Stimulated activated CD4-positive, alpha-beta T cell treated with anti-CD3 and anti-CD28 coated beads, Interleukin-4, amount 100 ng/mL, for 1 hour (primary cell): ENCODE results near the gene FANCC.
"Not testable (repeated sequence)": the region's sequence is repeated elsewhere in the genome, so short reads cannot be mapped to it uniquely, and the experiment has no call there.

Experiments used
- DNase-seq: peaks from one replicate; pipeline ENCODE4 v3.0.0-alpha.2; 2020

FANCC gene

DNA sequence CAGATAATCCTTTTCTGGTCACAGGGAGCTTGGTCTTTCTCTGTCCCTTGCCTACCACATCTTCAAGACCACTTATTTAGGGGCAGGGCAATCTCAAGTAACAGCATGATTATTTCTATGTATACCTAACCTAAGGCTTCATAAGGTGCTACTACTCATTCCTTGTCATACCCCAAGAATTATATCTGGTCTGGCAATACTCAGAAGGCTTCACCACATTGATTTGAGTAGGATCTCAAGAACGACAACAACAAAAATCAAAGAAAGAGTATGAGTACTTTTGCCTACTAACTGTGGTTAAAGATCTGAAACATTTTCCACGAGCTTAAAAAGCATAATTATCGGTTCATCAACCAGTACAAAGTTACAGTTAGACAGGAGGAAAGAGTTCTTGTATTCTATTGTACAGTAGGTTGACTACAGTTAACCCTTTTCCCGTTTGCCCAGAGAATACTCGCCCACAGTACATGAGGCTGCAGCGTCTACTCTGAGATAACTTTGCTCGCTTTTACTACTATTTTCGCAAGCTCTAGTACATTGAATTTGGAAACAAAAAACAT lies 41.0 kb downstream of the FANCC start:
- DNase-seq: no peak

GRCh38 chr9:95274160-95274559 lies 43.3 kb downstream of the FANCC start:
- not testable (repeated sequence) for DNase-seq

- no peak for DNase-seq
These were observed 44.0 kb downstream of the FANCC start for GRCh38 chr9:95273369-95274022.

DNA sequence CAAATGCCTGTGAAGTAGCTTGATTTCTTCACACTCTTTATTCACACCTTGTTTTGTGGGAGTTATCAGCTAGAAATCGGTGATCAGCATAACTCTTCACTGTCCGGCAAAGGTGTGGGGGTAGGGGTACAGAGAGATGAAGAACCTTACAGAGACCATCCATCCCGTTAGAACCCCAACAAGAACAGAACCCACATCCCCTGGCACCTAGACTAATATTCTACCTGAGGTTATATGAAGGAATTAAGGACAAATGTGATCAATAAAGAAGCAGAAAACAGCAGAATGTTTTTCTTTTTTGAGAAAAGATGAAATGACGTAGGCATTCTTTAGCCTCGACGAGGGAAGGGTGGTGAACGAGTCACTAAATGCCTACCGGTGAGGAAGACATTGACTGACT lies 44.7 kb downstream of the FANCC start:
- DNase-seq: no peak

DNA sequence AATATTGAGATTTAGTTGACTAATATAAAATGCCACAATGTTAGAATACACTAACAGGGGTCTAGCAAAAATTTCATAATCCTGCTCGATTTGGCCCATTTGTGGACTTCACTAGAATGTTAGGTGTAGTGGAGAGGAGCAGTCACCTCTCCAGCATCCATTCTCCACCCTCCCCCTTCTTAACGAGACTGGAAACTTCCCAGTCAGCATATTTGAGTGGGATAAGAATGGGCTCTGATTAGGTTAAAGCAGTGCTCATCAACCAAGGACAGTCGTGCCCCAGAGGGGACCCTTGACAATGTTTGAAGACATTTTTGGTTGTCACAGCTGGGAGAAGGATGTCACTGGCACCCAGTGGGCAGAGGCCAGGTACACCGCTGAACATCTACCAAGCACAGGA lies 46.7 kb downstream of the FANCC start:
- DNase-seq: no peak

DNA sequence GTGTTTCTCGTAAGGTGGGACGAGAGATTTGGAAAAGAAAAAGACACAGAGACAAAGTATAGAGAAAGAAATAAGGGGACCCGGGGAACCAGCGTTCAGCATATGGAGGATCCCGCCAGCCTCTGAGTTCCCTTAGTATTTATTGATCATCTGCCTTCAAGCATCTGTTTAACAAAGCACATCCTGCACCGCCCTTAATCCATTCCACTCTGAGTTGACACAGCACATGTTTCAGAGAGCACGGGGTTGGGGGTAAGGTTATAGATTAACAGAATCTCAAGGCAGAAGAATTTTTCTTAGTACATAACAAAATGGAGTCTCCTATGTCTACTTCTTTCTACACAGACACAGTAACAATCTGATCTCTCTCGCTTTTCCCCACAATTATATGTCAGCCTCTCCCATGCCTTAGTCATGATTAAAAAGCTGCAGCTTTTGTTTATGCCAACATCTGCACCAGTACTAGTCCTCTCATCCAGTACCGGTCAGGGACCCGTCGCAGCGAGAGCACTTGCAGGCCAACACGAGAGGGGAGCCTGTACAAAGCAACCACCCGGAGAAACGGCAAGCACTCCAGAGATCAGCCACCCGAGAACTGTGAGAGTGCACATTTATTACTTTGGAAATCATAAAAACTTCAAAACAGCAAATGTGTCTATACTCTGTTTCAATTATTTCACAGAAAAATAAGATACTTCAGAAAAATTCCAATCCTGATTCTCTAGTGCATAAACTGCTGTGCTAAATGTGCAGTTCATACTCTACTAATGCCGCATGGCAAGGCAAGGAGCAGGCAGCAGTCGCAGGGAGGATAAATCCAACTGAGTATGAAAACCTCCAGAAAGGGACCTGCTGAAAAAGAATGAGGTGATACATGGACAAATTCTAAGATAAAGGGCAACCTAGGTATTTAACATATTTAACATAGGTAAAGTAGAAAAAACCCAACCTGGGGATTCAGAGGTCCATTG lies 47.4 kb downstream of the FANCC start:
- not testable (repeated sequence) for DNase-seq

GRCh38 chr9:95268681-95269080 lies 48.8 kb downstream of the FANCC start:
- DNase-seq: no peak

DNA sequence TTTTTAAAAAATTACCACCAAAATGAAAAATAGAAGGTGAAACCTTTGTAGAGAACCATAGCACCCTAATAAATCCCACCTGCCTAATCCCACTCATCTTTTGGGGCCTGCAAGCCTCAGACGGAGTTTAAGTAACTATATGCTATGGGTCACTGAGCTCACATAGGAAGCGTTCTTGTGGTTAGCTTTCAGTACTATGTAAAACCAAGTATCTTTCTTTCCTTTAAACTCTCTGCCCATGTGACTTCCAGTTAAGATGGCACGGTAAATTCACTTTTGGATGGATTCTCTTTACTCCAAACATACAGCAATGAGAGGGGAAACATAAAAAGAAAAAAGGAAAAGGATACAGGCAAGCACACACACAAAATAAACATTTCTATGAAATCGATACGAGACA lies 50.9 kb downstream of the FANCC start:
- no peak for DNase-seq

GRCh38 chr9:95265960-95266359 lies 51.5 kb downstream of the FANCC start:
- DNase-seq: no peak

DNA sequence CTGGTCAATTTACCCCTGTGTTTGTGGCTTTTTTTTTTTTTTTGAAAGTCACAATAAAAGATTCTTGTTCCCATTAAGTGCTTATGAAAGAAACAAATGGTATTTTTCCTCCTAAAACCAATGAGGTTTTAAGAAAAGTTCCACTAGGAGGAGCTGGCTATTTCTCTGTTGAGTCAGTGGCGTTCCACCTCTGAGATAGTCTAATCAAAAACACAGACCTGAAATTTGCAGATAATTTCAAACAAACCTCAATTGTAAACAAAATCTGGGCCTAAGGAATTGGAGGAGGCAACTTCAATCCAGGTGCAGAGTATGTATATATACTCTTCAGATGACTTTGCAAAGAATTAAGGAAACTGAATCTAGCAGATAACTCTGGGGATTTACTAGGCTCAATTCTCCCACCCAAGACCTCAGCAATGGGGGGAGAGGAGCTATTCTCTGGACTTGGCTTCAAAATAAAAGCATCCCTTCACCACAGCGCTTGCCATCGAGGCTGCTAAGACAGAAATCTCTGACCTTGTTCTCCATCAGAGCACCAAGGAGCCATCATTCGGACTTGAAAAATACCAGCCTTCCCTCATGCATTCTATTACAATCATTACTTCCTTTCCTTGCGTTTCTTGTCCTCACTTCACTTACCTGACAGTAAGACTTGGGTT lies 52.4 kb downstream of the FANCC start:
- DNase-seq: no peak

DNA sequence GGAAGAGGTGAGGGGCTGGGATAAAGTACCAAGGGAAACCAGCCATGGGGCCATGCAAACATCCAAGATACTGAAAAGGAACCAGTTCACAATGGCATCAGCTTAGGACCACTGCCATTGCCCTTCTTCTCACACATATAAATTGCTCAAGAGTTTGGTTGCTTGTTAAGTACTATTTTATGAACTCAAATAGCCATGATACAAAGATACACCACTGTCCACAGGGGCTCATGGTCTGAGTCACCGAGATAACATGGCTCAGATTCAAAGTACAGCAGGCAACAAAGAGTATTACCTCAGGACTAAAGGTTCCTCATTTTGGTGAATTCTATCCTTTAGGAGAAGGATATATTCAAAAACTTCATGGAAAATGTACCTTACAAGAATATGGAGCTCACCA lies 55.6 kb downstream of the FANCC start:
- DNase-seq: no peak

GRCh38 chr9:95250462-95251221 lies 66.9 kb downstream of the FANCC start:
- DNase-seq: no peak

GRCh38 chr9:95249986-95250385 lies 67.5 kb downstream of the FANCC start:
- no peak for DNase-seq

- no peak for DNase-seq
These were observed 71.0 kb downstream of the FANCC start for GRCh38 chr9:95246547-95246946.

- DNase-seq: no peak
These were observed 74.9 kb downstream of the FANCC start for GRCh38 chr9:95242613-95243012.

DNA sequence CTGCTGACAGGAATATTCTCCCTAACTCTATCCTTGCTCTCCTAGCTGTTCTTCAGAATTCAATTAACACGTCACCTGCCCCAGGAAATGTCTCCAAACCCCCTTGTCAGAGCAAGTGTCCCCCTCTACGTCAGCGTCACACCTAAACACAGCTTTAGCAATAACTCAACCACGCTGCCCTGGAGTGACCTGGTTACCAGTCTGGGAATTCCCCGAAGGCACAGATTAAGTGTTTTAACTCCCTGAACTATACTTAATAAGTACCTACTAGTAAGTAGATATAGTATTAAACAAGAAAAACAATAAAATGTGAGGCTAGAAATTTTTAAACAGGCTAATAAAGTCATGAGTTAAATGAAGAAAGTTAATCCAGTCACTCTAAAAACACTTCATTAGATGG lies 78.4 kb downstream of the FANCC start:
- no peak for DNase-seq

- no peak for DNase-seq
These were observed 80.2 kb downstream of the FANCC start for GRCh38 chr9:95237336-95237735.

DNA sequence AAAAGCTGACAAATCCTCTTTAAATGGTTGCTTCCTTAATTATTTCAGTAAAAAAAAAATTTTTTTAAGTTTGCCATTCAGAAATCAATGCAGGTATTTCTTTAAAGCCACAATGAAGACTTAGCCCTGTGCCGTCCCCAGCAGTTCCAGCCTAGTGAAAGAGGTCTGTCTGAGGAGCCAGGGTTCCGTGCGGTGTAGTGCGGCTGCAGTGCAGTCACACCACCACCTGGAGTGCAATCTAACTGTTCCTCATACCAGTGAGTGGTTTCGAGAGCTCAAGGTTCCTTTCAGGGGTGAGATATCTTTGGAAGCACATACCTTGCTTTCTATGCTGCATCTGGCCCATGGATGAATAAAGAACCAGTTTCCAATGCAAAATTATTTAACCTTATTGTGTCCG lies 87.5 kb downstream of the FANCC start:
- no peak for DNase-seq

DNA sequence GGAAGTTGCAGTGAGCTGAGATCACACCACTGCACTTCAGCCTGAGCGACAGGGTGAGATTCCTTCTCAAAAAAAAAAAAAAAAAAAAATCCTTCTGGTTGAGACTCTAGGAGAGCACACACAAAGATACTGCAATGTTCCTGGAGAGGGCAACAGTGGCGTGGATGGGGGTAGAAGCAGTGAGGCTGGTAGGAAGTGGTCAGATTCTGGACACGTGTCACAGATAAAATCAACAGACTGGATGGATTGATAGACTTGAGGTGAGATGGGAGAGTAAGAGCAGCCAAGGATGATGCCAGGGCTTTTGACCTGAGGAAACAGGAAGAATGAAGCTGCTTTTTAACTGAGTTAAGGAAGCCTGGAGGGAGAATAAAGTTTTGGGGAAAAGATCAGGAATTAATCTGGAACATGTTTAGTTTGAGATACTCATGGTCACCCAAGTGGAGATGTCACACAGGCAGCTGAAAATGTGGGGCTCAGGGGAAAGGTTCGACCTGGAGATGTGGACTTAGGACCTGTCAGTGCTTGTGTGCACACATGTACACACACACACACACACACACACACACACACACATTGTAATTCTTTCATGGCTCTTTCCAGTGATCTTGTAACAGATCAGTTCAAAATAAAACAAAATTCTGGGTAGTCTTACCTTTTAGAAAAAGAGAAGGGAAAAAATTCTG lies 88.1 kb downstream of the FANCC start:
- no peak for DNase-seq

GRCh38 chr9:95226921-95227320 lies 90.6 kb downstream of the FANCC start:
- no peak for DNase-seq

DNA sequence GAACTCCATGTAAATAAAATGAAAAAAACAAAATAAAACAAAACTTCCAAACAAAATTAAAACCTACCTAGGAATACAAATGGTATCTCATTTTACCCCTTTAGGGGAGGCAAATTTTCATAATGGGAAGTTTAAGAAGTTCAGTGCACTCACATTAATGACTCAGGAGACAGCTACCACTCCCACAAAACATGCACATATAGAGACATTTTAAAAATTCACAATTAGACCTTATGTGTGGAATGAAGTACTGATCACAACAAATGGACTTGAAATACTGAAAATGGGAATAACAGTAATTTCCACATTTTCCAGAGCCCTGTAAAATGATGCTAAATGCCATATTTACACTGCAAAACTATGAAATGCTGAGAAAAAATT lies 91.8 kb downstream of the FANCC start:
- DNase-seq: no peak

DNA sequence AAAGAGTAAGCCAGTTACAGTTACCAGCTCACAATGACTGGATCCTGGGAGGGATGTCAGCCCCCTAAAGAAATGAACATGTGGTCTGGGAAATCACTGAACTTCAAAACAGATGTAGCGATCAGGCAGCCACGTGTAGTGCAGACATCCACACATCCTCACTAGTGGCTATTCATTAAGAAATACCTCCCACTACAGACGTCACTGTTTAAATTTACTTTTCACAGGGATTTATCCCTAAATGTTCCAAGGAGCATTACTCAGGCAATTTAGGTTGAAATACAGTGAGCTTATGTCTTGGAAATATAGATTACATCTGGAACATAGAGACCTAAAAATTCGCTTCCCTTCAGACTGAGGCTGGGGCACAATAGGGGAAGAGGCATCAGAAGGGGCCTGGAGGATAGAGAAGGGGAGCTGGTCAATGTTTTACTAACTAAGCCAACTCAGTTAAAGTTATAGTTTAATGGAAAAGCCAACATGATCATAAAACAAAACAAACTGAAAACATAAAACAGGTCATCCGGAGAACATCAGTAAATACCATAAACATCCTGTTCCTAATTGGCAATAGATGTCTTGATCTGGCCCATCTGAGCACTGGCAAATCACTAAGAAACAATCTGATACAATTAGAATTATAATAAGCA lies 92.3 kb downstream of the FANCC start:
- no peak for DNase-seq
